Posterior vena cava (tissue), 2 donors: ENCODE results near the gene LIMK1. TPM values are rescaled to one million over a fixed set of nuclear protein-coding genes. Genes with fewer than 3 reads are reported as not detected.
"Not testable (repeated sequence)": the region's sequence is repeated elsewhere in the genome, so short reads cannot be mapped to it uniquely, and the experiment has no call there.

Source experiments
- DNase-seq: peaks from one replicate; pipeline ENCODE4 v3.0.0-alpha.2; 2020; ENCODE audit warnings: low spot score
- intact Hi-C, 2 donors: fragments of 100-400 bp; cut with DNase I; formaldehyde crosslinking; loops; one replicate each; pipeline versions ENCODE4 v1.14.1 to v1.14.2; 2022 to 2023
- total RNA-seq, 2 donors: library from RNA; stranded (reverse); fragmentation: NEBNext Ultra II Directional; extraction: Animal tissue kit (Norgen Biotek cat#: 25700); gene quantifications; one replicate each; pipeline ENCODE4 v1.2.1, GENCODE V29; 2021
- donor health status: DM: yes; HTN: yes; CAD: no.
- donor health status: DM: yes; HTN: yes; CAD: no.

Gene LIMK1
- total RNA-seq, 2 donors from 2014 or later = 19.4 to 22.3 TPM

- intact Hi-C loops = no loop called here
- DNase-seq = no peak
Measured at GRCh38 chr7:74101061-74101681, 17.6 kb downstream of the LIMK1 start.

GRCh38 chr7:74103219-74103772 lies 19.7 kb downstream of the LIMK1 start:
- intact Hi-C loops = no loop called here
- no peak for DNase-seq

DNA sequence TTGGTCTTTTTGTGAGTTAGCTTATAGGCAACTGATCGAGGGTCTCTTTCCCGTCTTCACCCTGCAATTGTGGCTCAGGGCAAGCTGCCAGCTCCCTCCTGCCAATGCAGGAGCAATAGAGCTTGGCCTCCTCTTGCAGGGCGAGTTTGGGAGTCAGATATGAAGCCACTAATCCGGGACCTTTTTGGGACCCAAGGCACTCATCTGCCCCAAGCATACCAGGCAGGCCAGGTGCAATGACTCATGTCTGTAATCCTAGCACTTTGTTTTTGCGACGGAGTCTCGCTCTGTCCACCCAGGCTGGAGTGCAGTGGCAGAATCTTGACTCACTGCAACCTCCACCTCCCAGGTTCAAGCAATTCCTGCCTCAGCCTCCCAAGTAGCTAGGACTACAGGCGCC lies 21.1 kb downstream of the LIMK1 start:
- DNase-seq = no peak
- intact Hi-C loops = no loop called here

DNA sequence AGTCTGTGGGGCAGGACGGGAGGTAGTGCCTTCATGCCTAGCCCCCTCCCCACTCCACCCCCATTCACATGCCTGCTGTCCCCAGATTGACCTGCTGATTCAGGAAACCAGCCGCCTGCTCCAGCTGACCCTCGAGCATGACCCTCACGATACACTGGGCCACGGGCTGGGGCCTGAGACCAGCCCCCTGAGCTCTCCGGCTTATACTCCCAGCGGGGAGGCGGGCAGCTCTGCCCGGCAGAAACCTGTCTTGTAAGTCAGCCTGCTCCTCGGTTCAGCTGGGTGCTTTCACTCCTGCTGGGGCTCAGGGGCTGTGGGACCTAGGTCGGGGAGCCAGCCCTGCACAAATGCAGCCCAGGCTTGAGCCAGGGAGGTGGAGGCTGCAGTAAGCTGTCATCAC lies 22.4 kb downstream of the LIMK1 start:
- no peak for DNase-seq
- intact Hi-C loops = no loop called here

DNA sequence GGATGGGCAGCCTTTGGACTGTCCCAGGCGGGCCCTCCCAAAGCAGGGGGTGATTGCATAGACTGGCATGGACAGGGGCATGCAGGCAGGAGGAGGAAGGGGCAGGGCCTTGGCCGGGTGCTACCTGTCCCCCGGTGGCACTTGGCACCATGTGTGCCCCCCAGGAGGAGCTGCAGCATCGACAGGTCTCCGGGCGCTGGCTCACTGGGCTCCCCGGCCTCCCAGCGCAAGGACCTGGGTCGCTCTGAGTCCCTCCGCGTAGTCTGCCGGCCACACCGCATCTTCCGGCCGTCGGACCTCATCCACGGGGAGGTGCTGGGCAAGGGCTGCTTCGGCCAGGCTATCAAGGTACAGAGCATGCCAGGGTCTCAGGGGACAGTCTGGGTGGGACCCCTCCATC lies 23.2 kb downstream of the LIMK1 start:
- intact Hi-C loops = no loop called here
- no peak for DNase-seq

DNA sequence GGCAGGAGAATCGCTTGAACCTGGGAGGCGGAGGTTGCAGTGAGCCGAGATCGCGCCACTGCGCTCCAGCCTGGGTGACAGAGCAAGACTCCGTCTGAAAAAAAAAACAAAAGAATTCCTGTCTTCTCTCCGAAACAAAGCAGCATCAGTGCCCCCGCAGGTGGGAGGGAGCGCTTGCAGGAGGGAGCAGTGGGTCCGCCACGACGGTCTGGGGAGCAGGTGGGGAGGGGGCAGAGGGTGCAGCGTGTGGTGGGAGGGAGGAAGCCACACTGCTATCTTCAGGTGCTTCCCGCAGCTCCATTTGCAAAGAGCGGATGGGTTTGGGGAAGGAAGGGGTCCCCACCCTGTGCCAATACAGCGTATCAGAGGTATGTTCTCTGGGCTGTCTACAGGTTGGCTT lies 31.7 kb downstream of the LIMK1 start:
- intact Hi-C loops = no loop called here

GRCh38 chr7:74116356-74116755 lies 32.8 kb downstream of the LIMK1 start:
- intact Hi-C loops = no loop called here
- no peak for DNase-seq

More for the DNA sequence above, 31.7 kb downstream of the LIMK1 start:
- DNase-seq = no peak

DNA sequence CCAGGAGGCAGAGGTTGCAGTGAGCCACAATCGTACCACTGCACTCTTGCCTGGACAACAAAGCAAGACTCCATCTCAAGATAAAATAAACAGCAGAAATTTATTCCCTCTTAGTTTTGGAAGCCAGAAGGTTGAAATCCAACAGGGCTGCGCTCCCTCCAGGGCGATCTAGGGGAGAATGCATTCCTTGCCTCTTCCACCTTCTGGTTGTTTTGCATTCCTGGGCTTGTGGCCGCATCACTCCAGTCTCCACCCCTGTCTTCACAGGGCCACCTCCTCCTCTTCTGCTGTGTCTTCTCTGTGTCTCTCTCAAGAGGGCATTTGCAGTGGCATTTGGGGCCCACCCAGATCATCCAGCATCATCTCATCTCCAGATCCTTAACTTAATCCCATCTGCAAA lies 36.2 kb downstream of the LIMK1 start:
- intact Hi-C loops = no loop called here
- DNase-seq = no peak

DNA sequence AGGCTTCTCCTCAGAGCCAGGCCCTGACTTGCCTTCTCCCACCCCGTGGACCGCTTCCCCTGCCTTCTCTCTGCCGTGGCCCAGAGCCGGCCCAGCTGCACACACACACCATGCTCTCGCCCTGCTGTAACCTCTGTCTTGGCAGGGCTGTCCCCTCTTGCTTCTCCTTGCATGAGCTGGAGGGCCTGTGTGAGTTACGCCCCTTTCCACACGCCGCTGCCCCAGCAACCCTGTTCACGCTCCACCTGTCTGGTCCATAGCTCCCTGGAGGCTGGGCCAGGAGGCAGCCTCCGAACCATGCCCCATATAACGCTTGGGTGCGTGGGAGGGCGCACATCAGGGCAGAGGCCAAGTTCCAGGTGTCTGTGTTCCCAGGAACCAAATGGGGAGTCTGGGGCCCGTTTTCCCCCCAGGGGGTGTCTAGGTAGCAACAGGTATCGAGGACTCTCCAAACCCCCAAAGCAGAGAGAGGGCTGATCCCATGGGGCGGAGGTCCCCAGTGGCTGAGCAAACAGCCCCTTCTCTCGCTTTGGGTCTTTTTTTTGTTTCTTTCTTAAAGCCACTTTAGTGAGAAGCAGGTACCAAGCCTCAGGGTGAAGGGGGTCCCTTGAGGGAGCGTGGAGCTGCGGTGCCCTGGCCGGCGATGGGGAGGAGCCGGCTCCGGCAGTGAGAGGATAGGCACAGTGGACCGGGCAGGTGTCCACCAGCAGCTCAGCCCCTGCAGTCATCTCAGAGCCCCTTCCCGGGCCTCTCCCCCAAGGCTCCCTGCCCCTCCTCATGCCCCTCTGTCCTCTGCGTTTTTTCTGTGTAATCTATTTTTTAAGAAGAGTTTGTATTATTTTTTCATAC lies 38.0 kb downstream of the LIMK1 start:
- no peak for DNase-seq
- intact Hi-C loops = no loop called here

- intact Hi-C loops, DNase-seq: not testable (repeated sequence)
Measured at GRCh38 chr7:74123892-74124291, 40.3 kb downstream of the LIMK1 start.

DNA sequence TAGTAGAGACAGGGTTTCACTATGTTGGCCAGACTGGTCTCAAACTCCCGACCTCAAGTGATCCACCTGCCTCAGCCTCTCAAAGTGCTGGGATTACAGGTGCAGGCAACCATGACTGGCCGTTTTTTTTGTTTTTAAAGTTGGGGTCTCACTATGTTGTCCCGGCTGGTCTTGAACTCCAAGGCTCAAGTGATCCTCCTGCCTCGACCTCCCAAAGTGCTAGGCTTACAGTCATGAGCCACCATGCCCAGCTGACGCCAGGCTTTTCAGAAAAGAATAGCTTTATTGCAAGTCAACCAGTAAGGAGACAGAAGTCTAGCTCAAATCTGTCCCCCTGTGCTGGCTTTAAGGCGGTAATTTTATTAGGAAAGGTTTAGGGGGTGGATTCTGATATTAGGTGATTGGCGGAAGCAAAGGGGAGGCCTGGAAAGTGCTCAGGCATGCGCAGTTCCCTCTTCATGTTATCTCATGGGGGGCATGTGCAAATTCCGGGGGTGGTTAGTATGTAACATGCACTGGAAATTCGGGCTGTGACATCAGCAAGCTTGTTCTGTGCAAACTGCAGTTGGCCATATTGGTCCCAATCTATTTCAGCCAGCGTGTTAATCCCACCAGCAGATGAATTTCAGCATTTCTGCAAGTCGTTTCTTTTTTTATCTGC lies 42.7 kb downstream of the LIMK1 start:
- intact Hi-C loops = no loop called here
- no peak for DNase-seq

DNA sequence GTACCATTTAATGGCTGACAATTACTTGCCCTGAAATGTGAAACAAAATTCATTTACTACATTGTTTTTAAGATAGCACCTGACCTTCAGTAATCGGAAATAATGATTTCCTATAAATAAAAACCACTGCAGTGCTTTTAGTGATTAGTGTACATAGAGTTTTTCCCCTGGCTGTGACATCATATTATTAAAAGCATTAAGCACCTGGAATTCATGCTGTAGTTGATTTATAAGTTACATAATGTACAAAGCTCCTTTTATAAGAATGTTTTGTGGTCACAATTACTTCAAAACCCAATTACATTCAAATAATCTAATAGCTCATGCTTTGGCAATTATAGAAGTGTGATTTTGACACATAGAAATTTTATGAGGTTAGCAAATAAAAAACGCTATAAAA lies 46.3 kb downstream of the LIMK1 start:
- intact Hi-C loops = no loop called here
- DNase-seq = no peak

DNA sequence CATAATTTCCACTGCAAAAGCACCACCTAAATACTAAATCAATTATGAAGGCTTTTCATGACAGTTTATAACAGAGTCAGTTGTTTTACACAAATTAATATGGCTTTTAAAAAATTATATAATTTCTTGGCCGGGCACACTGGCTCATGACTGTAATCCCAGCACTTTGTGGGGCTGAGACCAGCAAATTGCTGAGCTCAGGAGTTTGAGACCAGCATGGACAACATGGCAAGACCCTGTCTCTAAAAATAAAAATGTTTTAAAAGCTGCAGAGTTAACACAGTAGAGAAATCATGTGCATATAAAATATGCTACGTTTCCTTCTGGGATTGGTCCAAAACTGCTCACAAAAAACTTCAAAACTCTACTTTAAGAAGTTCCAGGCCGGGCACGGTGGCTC lies 46.9 kb downstream of the LIMK1 start:
- no peak for DNase-seq
- intact Hi-C loops = no loop called here

GRCh38 chr7:74134117-74134620 lies 50.6 kb downstream of the LIMK1 start:
- DNase-seq = no peak
- intact Hi-C loops = no loop called here

GRCh38 chr7:74138334-74138867 lies 54.8 kb downstream of the LIMK1 start:
- intact Hi-C loops = no loop called here

DNA sequence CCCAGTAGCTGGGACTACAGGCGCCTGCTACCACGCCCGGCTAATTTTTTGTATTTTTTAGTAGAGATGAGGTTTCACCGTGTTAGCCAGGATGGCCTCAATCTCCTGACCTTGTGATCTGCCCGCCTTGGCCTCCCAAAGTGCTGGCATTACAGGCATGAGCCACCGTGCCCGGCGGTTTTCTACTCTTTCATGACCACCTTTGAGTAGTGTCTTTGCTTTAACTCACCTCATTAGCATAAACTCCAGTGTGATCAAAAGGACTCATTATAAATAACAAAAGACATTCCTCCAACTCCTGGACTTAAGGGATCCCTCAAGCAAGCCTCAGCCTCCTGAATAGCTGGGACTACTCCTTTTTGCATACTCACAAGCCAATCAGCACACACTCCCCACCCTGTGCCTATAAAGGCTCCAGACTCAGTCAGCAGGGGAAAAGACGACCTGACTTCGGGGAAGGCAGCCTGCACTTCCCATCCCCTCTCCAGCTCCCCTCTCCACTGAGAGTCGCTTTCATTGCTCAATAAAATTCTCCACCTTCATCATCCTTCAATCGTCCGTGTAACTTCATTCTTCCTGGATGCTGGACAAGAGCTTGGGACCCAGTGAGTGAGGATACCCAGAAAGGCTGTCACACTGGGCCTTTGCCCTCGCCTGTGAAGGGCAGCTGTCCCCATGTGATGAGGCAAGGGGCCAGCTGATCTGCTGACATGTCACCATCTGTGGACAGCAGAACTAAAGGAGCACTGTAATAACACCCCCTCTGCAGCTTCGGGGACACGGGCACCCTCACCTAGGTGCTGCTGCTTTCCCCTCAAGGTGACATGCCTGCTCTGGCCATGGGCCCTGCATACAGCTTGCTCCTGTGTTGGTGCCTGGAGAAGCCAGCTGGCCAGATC lies 55.6 kb downstream of the LIMK1 start:
- intact Hi-C loops = no loop called here
- DNase-seq = no peak

More at GRCh38 chr7:74138334-74138867, 54.8 kb downstream of the LIMK1 start:
- no peak for DNase-seq

DNA sequence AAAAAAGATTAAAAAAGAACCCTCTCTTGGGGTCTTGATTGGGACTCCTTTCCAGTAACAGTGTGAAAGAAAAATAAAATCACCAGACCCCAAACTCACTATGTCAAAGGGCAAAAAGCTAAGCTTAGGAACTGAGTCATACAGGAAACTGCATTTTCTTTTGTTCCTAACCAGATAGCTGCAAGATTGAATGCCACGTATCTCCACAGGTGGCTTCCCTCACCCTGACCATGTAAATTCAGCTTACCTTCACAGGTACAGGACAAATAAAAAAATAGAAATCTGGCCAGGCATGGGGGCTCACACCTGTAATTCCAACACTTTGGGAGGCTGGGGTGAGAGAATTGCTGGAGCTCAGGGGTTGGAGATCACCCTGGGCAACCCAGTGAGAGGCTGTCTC lies 58.1 kb downstream of the LIMK1 start:
- intact Hi-C loops = no loop called here
- no peak for DNase-seq

DNA sequence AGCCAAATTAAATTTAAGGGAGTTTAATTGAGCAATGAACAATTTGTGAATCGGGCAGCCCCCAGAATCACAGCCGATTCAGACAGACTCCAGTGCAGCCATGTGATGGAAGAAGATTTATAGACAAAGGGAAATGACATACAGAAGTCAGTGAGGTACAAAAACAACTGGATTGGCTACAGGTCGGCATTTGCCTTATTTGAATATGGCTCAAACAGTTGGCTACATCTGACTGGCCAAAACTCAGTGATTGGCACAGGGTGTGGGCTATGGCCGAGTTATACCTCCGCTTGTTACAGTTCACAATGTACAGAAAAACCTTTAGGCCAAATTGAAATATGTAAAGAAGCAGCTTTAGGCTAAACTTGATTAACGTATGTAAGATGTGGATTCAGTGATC lies 59.8 kb downstream of the LIMK1 start:
- no peak for DNase-seq
- intact Hi-C loops = no loop called here

DNA sequence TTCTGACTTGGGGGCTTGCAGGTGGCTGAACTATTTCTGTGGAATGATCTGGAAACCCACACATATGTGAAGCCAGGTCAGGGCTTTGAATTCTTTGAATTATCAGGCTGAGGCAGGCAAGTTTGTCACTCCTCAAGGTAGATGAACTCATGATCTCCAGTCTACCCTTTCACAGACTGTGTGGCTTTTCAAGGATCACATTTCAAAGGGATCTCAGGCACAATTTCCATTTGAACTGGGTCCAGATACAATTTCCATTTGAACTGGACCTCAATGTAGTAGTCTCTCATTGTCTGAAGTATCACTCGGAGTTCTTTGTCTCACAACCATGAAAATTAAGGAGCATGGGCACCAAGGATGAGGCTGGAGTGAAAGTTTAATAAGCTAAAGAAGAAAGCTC lies 64.9 kb downstream of the LIMK1 start:
- intact Hi-C loops = no loop called here

More for the DNA sequence above, 64.9 kb downstream of the LIMK1 start:
- no peak for DNase-seq
